ENCODE measurements around the gene ASB5. TPM values are rescaled to one million over a fixed set of nuclear protein-coding genes. Genes with fewer than 3 reads are reported as not detected.

The ASB5 gene
- total and polyA plus RNA-seq, 2 donors (not counting 1 experiment from before 2014, with no cell fraction given) = not detected

DNA sequence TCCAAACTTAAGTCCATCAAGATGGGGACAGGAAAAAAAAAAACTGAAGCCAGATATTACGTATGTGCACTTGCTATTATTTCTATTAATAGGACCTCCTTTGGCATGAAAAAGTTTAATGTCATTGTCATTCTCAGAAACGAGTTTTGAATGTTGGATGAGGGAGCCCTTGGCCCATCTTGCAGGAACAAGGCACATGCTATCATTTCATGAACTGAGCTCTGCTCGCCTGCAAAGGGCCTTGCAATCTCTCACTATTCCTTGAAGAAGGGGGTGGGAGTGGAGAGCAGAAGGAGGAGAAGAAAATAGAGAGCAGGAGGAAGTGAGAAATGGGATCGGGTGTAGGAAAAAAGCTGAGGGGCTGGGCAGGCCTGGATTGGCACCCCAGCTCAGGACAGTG is 39.4 kb downstream of the ASB5 start:
- POLR2A ChIA-PET = no interaction called here
- Histone ChIP-seq H3K27me3 (replicated peaks in 1 of 4; ENCODE audit: control extremely low read depth in 1 of 4, control insufficient read depth in 3 of 4, insufficient read depth in 4 of 4, low read length in 3 of 4) (peaks cover 0 to 3% (median 0%) of the 10 kb centered on the region in 4 experiments), H3K36me3 (replicated peaks in 1 of 2; ENCODE audit: control extremely low read depth in 1 of 2, control insufficient read depth in 1 of 2, extremely low read depth in 1 of 2, insufficient read depth in 2 of 2, low read length in 1 of 2) (no peaks in the 10 kb centered on the region), H3K79me2 (ENCODE audit: control insufficient read depth, insufficient read depth, low read length) (no peaks in the 10 kb centered on the region), H3K4me3 (ENCODE audit: control extremely low read depth in 1 of 5, extremely low read depth in 1 of 5, insufficient read depth in 1 of 5, low read depth in 2 of 5, low read length in 4 of 5) (no peak overlapping the region), H4K20me1 (ENCODE audit: control insufficient read depth, insufficient read depth, low read length, poor library complexity, severe bottlenecking) (no peaks in the 10 kb centered on the region), H3K4me1 (ENCODE audit: control insufficient read depth in 2 of 2, insufficient read depth in 2 of 2, low read length in 2 of 2) (no peaks in the 10 kb centered on the region), H3K27ac (ENCODE audit: low read length in 2 of 2) (no peak overlapping the region), H2AFZ (ENCODE audit: insufficient read depth, low read depth, low read length, poor library complexity, severe bottlenecking) (no peak overlapping the region), H3K9ac (ENCODE audit: low read length) (no peak overlapping the region), H3K9me3 (ENCODE audit: control extremely low read depth in 1 of 3, control insufficient read depth in 2 of 3, insufficient read depth in 1 of 3, low read length in 2 of 3) (no peaks in the 10 kb centered on the region), H3K4me2 (replicated peaks; ENCODE audit: low read depth, low read length, poor library complexity, severe bottlenecking) (no peak overlapping the region)
- no peak for DNase-seq
- Mint-ChIP-seq H3K9me3 (ENCODE audit: insufficient read depth) (no peaks in the 10 kb centered on the region), H3K27ac (no peak overlapping the region), H3K27me3 (peaks cover 31% of the 10 kb centered on the region), H3K4me3 (no peak overlapping the region), H3K4me1 (no peaks in the 10 kb centered on the region)
- WGBS (ENCODE audit: insufficient coverage) = 63% methylated on average over 2 of the region's 4 CpGs
- intact Hi-C loops (cut with micrococcal nuclease) = no loop called here
- CTCF ChIA-PET = no interaction called here
- ATAC-seq (ENCODE audit: low read depth) = no peak
- TF ChIP-seq, protein P1, sequence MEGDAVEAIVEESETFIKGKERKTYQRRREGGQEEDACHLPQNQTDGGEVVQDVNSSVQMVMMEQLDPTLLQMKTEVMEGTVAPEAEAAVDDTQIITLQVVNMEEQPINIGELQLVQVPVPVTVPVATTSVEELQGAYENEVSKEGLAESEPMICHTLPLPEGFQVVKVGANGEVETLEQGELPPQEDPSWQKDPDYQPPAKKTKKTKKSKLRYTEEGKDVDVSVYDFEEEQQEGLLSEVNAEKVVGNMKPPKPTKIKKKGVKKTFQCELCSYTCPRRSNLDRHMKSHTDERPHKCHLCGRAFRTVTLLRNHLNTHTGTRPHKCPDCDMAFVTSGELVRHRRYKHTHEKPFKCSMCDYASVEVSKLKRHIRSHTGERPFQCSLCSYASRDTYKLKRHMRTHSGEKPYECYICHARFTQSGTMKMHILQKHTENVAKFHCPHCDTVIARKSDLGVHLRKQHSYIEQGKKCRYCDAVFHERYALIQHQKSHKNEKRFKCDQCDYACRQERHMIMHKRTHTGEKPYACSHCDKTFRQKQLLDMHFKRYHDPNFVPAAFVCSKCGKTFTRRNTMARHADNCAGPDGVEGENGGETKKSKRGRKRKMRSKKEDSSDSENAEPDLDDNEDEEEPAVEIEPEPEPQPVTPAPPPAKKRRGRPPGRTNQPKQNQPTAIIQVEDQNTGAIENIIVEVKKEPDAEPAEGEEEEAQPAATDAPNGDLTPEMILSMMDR (IDR thresholded peaks at IDR 0.05) = no peak
- TF ChIP-seq EZH2 (IDR thresholded peaks at IDR 0.05; ENCODE audit: borderline replicate concordance, insufficient read depth, low read depth, low read length, poor library complexity, severe bottlenecking) = no peak

DNA sequence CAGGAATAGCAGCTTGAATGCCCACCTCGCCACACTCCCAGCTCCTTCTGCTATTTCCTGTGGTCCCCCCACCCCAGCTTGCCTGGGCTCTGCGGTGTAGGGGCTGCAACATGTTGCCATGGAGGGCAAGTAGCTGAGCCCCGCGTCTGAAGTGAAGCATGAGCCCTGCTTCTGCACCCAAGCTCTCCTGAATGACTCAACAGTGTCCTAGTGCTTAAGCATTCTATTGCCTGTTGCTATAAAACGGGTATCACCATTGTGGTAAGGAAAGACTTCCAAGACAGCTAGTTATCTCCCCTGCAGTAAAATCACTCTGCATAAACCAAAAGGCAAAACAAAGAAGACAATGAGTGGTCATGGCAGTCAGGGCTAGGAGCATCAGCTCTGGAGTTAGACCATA is 42.3 kb downstream of the ASB5 start:
- Mint-ChIP-seq H3K9me3 (ENCODE audit: insufficient read depth) (no peaks in the 10 kb centered on the region), H3K4me1 (no peaks in the 10 kb centered on the region), H3K27me3 (peaks cover 28% of the 10 kb centered on the region), H3K4me3 (no peak overlapping the region), H3K27ac (no peak overlapping the region)
- Histone ChIP-seq H3K36me3 (replicated peaks in 1 of 2; ENCODE audit: control extremely low read depth in 1 of 2, control insufficient read depth in 1 of 2, extremely low read depth in 1 of 2, insufficient read depth in 2 of 2, low read length in 1 of 2) (no peaks in the 10 kb centered on the region), H2AFZ (ENCODE audit: insufficient read depth, low read depth, low read length, poor library complexity, severe bottlenecking) (no peak overlapping the region), H3K4me2 (replicated peaks; ENCODE audit: low read depth, low read length, poor library complexity, severe bottlenecking) (no peak overlapping the region), H3K27ac (ENCODE audit: low read length in 2 of 2) (no peak overlapping the region), H3K9me3 (ENCODE audit: control extremely low read depth in 1 of 3, control insufficient read depth in 2 of 3, insufficient read depth in 1 of 3, low read length in 2 of 3) (no peaks in the 10 kb centered on the region), H3K27me3 (replicated peaks in 1 of 4; ENCODE audit: control extremely low read depth in 1 of 4, control insufficient read depth in 3 of 4, insufficient read depth in 4 of 4, low read length in 3 of 4) (peaks cover 0 to 3% (median 0%) of the 10 kb centered on the region in 4 experiments), H3K9ac (ENCODE audit: low read length) (no peak overlapping the region), H3K4me3 (ENCODE audit: control extremely low read depth in 1 of 5, extremely low read depth in 1 of 5, insufficient read depth in 1 of 5, low read depth in 2 of 5, low read length in 4 of 5) (no peak overlapping the region), H3K4me1 (ENCODE audit: control insufficient read depth in 2 of 2, insufficient read depth in 2 of 2, low read length in 2 of 2) (no peaks in the 10 kb centered on the region), H3K79me2 (ENCODE audit: control insufficient read depth, insufficient read depth, low read length) (no peaks in the 10 kb centered on the region), H4K20me1 (ENCODE audit: control insufficient read depth, insufficient read depth, low read length, poor library complexity, severe bottlenecking) (no peaks in the 10 kb centered on the region)
- ChIA-PET CTCF (no interaction called here), POLR2A (no interaction called here)
- WGBS (ENCODE audit: insufficient coverage) = 77% methylated on average over 5 of the region's 5 CpGs
- intact Hi-C loops (cut with micrococcal nuclease) = no loop called here
- TF ChIP-seq, protein P1 (IDR thresholded peaks at IDR 0.05) = no peak
- TF ChIP-seq EZH2 (IDR thresholded peaks at IDR 0.05; ENCODE audit: borderline replicate concordance, insufficient read depth, low read depth, low read length, poor library complexity, severe bottlenecking) = no peak
- ATAC-seq (ENCODE audit: low read depth) = no peak
- no peak for DNase-seq
